ENCODE results near the gene ZNF740.
"Not testable (repeated sequence)": the region's sequence is repeated elsewhere in the genome, so short reads cannot be mapped to it uniquely, and the experiment has no call there.

ZNF740 gene

DNA sequence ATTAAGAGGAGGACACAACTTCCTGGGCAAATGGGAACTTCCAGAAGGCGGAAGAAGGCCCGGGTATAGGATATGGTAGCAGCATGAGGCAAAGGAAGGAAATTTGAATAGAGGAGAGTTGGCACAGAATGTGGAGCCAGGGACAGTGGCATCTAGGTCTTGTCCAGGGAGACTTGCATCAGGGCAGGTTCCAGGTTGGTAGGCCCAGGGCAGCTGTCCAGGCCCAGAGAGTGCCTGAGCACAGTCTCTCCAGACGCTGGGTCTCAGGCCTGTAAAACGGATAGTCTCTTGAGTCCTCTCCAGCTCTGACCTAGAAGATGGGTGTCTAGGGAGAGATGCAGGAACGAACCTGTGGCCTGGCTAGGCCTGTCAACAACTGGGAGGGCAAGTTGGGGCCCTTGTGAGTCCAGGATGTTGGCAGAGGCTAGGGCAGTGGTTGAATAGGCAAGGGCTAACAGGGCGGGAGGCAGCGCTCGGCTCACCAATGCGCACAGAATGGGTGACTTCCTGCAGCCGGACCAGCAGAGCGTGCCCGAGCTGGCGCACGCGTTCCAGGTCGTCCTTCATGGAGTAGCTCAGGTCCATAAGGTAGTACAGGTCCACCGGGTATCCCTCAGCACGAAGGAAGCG lies 16.6 kb downstream of the ZNF740 start:
- Histone ChIP-seq H3K4me1 (ENCODE audit: control insufficient read depth in 1 of 2, insufficient read depth in 2 of 2, low read length in 2 of 2) (peaks cover 0 to 11% of the 10 kb centered on the region in 2 donors), H3K27ac (ENCODE audit: low read length) (no peak overlapping the region), H3K9me3 (ENCODE audit: control insufficient read depth in 1 of 2, low read length in 2 of 2) (no peaks in the 10 kb centered on the region), H3K4me3 (ENCODE audit: low read depth in 1 of 2, low read length in 2 of 2) (peak overlapping the region in 1 of 2 donors; percentile 47), H3K36me3 (ENCODE audit: control insufficient read depth in 1 of 2, insufficient read depth in 2 of 2, low read length in 2 of 2) (no peaks in the 10 kb centered on the region), H3K27me3 (ENCODE audit: low read depth, low read length) (no peaks in the 10 kb centered on the region)

DNA sequence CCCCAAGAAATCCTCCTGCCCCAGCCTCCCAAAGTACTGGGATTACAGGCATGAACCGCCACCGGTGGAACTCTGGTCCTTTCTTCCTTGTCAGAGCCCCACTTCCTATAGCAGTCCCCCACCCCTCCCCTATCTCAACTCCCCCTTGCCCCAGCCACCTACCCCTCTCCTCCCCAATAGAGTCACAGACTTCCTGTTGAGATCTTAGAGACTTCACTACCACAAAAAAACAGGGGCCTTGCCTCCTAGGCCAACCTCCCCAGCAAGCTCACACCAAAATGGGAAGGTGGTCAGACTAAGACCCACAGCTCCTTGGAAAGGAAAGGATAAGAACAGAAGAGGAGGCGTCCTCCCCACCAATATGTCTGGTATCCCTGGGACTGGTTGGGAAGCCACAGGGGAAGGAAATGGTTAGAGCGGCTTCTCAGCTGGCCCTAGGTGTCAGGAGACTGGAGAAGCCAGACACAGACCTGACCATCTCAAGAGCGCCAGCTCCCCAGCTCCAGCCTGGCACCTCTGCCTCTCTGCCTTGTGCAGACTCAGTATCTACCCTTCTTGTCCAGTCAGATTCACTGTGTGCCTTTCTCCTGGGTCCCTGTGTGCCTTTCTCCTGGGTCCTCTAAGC lies 18.1 kb downstream of the ZNF740 start:
- Histone ChIP-seq H3K9me3 (ENCODE audit: control insufficient read depth in 1 of 2, low read length in 2 of 2) (no peaks in the 10 kb centered on the region), H3K27me3 (ENCODE audit: low read depth, low read length) (no peaks in the 10 kb centered on the region), H3K4me1 (ENCODE audit: control insufficient read depth in 1 of 2, insufficient read depth in 2 of 2, low read length in 2 of 2) (peaks cover 0 to 11% of the 10 kb centered on the region in 2 donors), H3K36me3 (ENCODE audit: control insufficient read depth in 1 of 2, insufficient read depth in 2 of 2, low read length in 2 of 2) (no peaks in the 10 kb centered on the region), H3K4me3 (ENCODE audit: low read depth in 1 of 2, low read length in 2 of 2) (peak overlapping the region in 1 of 2 donors; percentile 47), H3K27ac (ENCODE audit: low read length) (no peak overlapping the region)

DNA sequence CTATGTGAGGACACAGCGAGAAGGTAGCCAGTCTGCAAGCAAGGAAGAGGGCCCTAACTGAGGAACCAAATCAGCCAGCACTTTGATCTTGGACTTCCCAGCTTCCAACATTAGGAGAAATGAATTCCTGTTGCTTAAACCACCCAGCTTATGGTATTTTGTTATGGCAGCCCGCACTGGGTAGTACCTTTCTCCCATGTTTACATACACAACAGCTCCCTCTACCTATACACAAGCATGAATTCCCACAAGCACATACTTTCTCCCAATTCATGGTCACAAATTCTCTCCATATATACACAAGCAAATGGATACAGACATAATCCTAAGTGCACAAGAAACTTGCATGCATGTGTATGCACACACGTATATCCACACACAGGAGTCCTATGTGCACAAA lies 19.2 kb downstream of the ZNF740 start:
- peaks cover 0 to 11% of the 10 kb centered on the region in 2 donors for H3K4me1 ChIP-seq (ENCODE audit: control insufficient read depth in 1 of 2, insufficient read depth in 2 of 2, low read length in 2 of 2)
- no peaks in the 10 kb centered on the region for H3K27me3 ChIP-seq (ENCODE audit: low read depth, low read length)
- no peak overlapping the region for H3K27ac ChIP-seq (ENCODE audit: low read length)
- no peaks in the 10 kb centered on the region for H3K9me3 ChIP-seq (ENCODE audit: control insufficient read depth in 1 of 2, low read length in 2 of 2)
- no peak overlapping the region for H3K4me3 ChIP-seq (ENCODE audit: low read depth in 1 of 2, low read length in 2 of 2)
- no peaks in the 10 kb centered on the region for H3K36me3 ChIP-seq (ENCODE audit: control insufficient read depth in 1 of 2, insufficient read depth in 2 of 2, low read length in 2 of 2)

DNA sequence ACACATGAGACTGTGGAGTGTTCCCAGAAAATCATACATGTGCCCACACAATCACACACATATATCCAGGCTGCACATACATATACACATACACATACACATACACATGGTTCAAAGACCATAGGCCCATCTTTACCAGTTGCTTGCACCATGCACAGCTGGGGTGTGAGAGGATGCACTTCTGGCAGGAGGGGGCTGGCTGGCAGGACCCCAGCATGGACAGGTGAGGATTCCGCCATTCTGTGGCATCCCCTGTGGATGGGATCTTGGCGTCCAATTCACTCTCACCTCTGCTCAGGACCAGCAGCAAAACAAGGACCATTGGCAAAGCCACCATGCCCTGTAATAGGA lies 19.6 kb downstream of the ZNF740 start:
- Histone ChIP-seq H3K27me3 (ENCODE audit: low read depth, low read length) (no peaks in the 10 kb centered on the region), H3K4me3 (ENCODE audit: low read depth in 1 of 2, low read length in 2 of 2) (no peak overlapping the region), H3K9me3 (ENCODE audit: control insufficient read depth in 1 of 2, low read length in 2 of 2) (no peaks in the 10 kb centered on the region), H3K4me1 (ENCODE audit: control insufficient read depth in 1 of 2, insufficient read depth in 2 of 2, low read length in 2 of 2) (peaks cover 0 to 11% of the 10 kb centered on the region in 2 donors), H3K36me3 (ENCODE audit: control insufficient read depth in 1 of 2, insufficient read depth in 2 of 2, low read length in 2 of 2) (no peaks in the 10 kb centered on the region), H3K27ac (ENCODE audit: low read length) (no peak overlapping the region)

DNA sequence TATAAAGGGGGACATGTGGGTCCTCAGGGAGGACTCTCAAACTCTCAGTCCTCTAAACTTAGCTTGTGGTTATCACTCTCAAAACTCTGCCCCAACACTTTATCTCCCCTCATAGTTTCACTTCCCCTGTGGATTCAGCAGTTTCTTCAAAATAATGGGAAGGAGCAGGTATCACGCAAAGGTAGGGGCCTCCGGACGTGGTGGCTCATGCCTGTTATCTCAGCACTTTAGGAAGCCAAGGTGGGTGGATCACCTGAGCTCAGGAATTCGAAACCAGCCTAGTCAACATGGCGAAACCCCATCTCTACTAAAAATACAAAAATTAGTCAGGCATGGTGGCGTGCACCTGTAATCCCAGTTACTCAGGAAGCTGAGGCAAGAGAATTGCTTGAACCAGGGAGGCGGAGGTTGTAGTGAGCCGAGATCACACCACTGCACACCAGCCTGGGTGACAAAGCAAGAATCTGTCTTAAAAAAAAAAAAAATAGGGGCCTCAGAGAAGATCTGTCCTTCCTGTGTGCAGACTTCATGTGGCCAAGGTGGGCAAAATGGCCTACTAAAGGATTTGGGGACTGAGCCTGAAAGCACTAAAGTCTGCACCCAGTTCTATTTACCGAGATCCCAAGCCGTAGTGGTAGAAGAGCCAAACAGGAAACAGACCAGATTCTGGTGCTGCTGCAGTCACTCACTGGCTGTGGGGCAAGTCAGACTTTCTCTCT lies 20.1 kb downstream of the ZNF740 start:
- no peaks in the 10 kb centered on the region for H3K9me3 ChIP-seq (ENCODE audit: control insufficient read depth in 1 of 2, low read length in 2 of 2)
- H3K4me1 ChIP-seq (ENCODE audit: control insufficient read depth in 1 of 2, insufficient read depth in 2 of 2, low read length in 2 of 2) = peaks cover 0 to 11% of the 10 kb centered on the region in 2 donors
- H3K27ac ChIP-seq (ENCODE audit: low read length) = no peak overlapping the region
- no peaks in the 10 kb centered on the region for H3K36me3 ChIP-seq (ENCODE audit: control insufficient read depth in 1 of 2, insufficient read depth in 2 of 2, low read length in 2 of 2)
- no peaks in the 10 kb centered on the region for H3K27me3 ChIP-seq (ENCODE audit: low read depth, low read length)
- H3K4me3 ChIP-seq (ENCODE audit: low read depth in 1 of 2, low read length in 2 of 2) = no peak overlapping the region

DNA sequence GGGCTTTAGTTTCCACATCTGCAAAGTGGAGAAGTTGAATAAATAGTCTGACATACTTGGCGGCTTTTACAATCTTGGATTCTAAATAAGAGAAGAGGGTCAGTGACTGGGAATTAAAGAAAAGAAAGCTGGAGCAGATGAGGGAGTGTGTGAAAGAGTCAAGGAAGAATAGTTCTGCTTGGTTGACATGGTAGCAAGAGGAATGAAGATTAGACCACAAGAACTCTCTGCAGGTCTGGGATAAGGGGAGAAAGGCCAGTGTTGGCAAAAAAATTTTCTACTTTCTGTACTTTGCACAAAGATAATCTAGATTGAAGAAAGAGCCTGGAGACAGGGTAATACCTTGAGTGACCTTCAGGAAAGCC lies 20.6 kb downstream of the ZNF740 start:
- no peaks in the 10 kb centered on the region for H3K27me3 ChIP-seq (ENCODE audit: low read depth, low read length)
- peaks cover 0 to 11% of the 10 kb centered on the region in 2 donors for H3K4me1 ChIP-seq (ENCODE audit: control insufficient read depth in 1 of 2, insufficient read depth in 2 of 2, low read length in 2 of 2)
- no peak overlapping the region for H3K27ac ChIP-seq (ENCODE audit: low read length)
- no peak overlapping the region for H3K4me3 ChIP-seq (ENCODE audit: low read depth in 1 of 2, low read length in 2 of 2)
- no peaks in the 10 kb centered on the region for H3K36me3 ChIP-seq (ENCODE audit: control insufficient read depth in 1 of 2, insufficient read depth in 2 of 2, low read length in 2 of 2)
- H3K9me3 ChIP-seq (ENCODE audit: control insufficient read depth in 1 of 2, low read length in 2 of 2) = no peaks in the 10 kb centered on the region

DNA sequence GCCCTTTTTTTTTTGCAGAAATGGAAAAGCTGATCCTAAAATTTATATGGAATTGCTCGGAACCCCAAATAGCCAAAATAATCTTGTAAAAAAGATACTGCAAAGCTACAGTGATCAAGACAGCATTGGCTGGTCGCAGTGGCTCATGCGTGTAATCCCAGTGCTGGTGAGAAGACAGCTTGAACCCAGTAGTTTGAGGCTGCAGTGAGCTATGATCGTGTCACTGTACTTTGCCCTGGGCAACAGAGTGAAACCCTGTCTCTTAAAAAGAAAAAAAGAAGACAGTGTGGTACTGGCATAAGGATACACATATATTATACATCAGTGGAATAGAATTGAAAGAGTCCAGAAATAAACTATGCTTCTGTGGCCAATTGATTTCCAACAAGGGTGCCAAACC lies 21.1 kb downstream of the ZNF740 start:
- Histone ChIP-seq H3K27ac (ENCODE audit: low read length) (no peak overlapping the region), H3K36me3 (ENCODE audit: control insufficient read depth in 1 of 2, insufficient read depth in 2 of 2, low read length in 2 of 2) (no peaks in the 10 kb centered on the region), H3K4me1 (ENCODE audit: control insufficient read depth in 1 of 2, insufficient read depth in 2 of 2, low read length in 2 of 2) (peaks cover 0 to 11% of the 10 kb centered on the region in 2 donors), H3K4me3 (ENCODE audit: low read depth in 1 of 2, low read length in 2 of 2) (no peak overlapping the region), H3K27me3 (ENCODE audit: low read depth, low read length) (no peaks in the 10 kb centered on the region), H3K9me3 (ENCODE audit: control insufficient read depth in 1 of 2, low read length in 2 of 2) (no peaks in the 10 kb centered on the region)

DNA sequence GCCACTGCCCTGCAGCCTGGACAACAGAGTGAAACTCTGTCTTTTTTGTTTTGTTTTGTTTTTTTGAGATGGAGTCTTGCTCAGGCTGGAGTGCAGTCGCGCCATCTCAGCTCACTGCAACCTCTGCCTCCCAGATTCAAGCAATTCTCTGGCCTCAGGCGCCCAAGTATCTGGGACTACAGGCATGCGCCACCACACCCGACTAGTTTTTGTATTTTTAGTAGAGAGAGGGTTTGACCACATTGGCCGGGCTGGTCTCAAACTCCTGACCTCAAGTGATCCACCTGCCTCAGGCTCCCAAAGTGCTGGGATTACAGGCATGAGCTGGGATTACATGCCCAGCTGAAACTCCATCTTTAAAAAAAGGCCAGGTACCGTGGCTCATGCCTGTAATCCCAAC lies 21.8 kb downstream of the ZNF740 start:
- not testable (repeated sequence) for H3K36me3 ChIP-seq (ENCODE audit: control insufficient read depth in 1 of 2, insufficient read depth in 2 of 2, low read length in 2 of 2); H3K4me1 ChIP-seq (ENCODE audit: control insufficient read depth in 1 of 2, insufficient read depth in 2 of 2, low read length in 2 of 2); H3K4me3 ChIP-seq (ENCODE audit: low read depth in 1 of 2, low read length in 2 of 2); H3K27ac ChIP-seq (ENCODE audit: low read length); H3K27me3 ChIP-seq (ENCODE audit: low read depth, low read length); H3K9me3 ChIP-seq (ENCODE audit: control insufficient read depth in 1 of 2, low read length in 2 of 2)

DNA sequence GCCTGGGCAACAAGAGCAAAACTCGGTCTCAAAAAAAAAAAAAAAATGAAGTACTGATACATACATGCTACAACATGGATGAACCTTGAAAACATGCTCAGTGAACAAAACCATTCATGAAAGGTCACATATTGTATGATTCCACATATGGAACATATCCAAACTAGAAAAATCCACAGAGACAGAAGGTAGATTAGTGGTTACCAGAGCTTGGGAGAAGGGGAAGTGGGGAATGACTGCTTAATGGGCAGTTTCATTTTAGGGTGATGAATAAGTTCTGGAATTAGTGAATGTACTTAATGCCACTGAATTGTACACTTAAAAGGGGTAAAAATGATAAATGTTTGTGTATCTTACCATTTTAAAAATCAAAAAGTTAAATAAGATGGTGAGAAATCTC lies 23.8 kb downstream of the ZNF740 start:
- Histone ChIP-seq H3K9me3 (ENCODE audit: control insufficient read depth in 1 of 2, low read length in 2 of 2) (no peaks in the 10 kb centered on the region), H3K4me1 (ENCODE audit: control insufficient read depth in 1 of 2, insufficient read depth in 2 of 2, low read length in 2 of 2) (peaks cover 4 to 11% of the 10 kb centered on the region in 2 donors), H3K27me3 (ENCODE audit: low read depth, low read length) (no peaks in the 10 kb centered on the region), H3K4me3 (ENCODE audit: low read depth in 1 of 2, low read length in 2 of 2) (no peak overlapping the region), H3K36me3 (ENCODE audit: control insufficient read depth in 1 of 2, insufficient read depth in 2 of 2, low read length in 2 of 2) (no peaks in the 10 kb centered on the region), H3K27ac (ENCODE audit: low read length) (no peak overlapping the region)

DNA sequence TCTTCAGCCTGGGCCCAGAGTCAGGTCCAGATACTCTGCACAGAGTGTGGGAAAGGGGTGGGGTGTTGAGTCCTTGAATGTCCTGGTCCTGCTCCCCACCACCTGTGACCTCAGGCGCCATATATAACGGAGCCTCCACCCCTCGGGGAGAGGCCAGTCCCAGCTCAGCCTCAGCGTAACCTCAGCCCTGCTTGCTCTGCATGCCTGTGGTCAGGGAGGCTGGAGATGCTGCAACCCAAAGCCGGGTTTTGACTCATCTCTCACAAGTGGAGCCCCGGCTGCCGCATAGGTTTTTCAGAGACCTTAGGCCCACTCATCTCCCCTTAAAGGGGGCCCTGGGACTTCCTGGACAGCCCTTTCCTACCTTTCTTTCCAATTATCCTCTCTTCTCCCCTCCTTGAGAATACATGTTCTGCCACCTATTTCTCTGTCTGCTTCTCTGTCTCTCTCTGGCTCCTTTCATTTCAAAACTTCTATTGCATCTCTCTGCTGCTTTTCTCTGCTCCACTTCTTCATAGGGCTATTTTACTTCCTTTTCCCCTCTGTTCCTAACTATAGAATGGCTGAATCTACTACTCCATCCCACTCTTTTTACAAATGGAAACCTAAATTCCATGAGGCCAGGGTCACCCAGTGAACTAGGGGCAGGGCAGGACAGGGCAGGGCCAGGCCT lies 25.4 kb downstream of the ZNF740 start:
- H3K27me3 ChIP-seq (ENCODE audit: low read depth, low read length) = no peaks in the 10 kb centered on the region
- H3K4me3 ChIP-seq (ENCODE audit: low read depth in 1 of 2, low read length in 2 of 2) = no peak overlapping the region
- H3K36me3 ChIP-seq (ENCODE audit: control insufficient read depth in 1 of 2, insufficient read depth in 2 of 2, low read length in 2 of 2) = peaks cover 0 to 8% of the 10 kb centered on the region in 2 donors
- H3K9me3 ChIP-seq (ENCODE audit: control insufficient read depth in 1 of 2, low read length in 2 of 2) = no peaks in the 10 kb centered on the region
- peaks cover 4 to 11% of the 10 kb centered on the region in 2 donors for H3K4me1 ChIP-seq (ENCODE audit: control insufficient read depth in 1 of 2, insufficient read depth in 2 of 2, low read length in 2 of 2)
- H3K27ac ChIP-seq (ENCODE audit: low read length) = no peak overlapping the region

DNA sequence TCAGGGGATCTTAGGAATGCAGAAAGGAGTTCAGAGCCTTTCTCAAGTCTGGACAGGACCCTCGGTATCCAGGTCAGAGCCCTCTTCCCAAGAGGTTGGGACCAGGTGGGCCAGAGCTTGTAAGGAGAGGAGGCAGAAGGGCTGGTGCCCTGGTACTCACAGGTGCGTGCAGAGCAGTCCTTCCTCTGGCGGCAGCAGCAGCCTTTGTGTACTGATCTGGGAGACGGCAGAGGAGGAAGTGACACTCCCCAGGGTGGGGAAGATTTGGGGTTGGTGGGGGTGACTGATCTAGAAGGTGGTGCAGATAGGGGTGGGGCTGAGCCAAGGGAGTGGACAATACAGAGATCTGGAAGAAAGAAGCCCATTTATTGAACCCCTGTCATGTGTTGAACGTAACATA lies 26.5 kb downstream of the ZNF740 start, which contains the start of gene ITGB7:
ITGB7 (minus strand) TSS at position 210 of the 400 bp plus-strand sequence. CDS start 6,808 bp downstream, outside the sequence.
- no peak within 1 kb of the TSS for H3K4me3 ChIP-seq (ENCODE audit: low read depth in 1 of 2, low read length in 2 of 2)
- H3K27me3 ChIP-seq (ENCODE audit: low read depth, low read length) = no peaks in the 10 kb centered on the region
- H3K27ac ChIP-seq (ENCODE audit: low read length) = no peak within 1 kb of the TSS
- peaks cover 4 to 19% of the 10 kb centered on the region in 2 donors for H3K36me3 ChIP-seq (ENCODE audit: control insufficient read depth in 1 of 2, insufficient read depth in 2 of 2, low read length in 2 of 2)
- no peaks in the 10 kb centered on the region for H3K9me3 ChIP-seq (ENCODE audit: control insufficient read depth in 1 of 2, low read length in 2 of 2)
- peaks cover 4 to 11% of the 10 kb centered on the region in 2 donors for H3K4me1 ChIP-seq (ENCODE audit: control insufficient read depth in 1 of 2, insufficient read depth in 2 of 2, low read length in 2 of 2)

All from muscle layer of duodenum (tissue), 2 donors.